LHCN-M2 (cell line): ENCODE data around the gene PKP4. TPM values are rescaled to one million over a fixed set of nuclear protein-coding genes. Genes with fewer than 3 reads are reported as not detected.

ENCODE experiments used
- DNase-seq: peaks from one replicate; pipeline ENCODE4 v3.0.0-alpha.2; 2012; ENCODE audit warnings: low read depth
- total RNA-seq: library from RNA; depleted of rRNA; stranded (reverse); fragments of >200 nt; gene quantifications from 2 replicates; pipeline ENCODE4 v1.2.3, GENCODE V29; 2014

The PKP4 gene
- total RNA-seq, 1 experiment from 2014 or later = 25.6 TPM

GRCh38 chr2:158583923-158584322, 127.2 kb downstream of the PKP4 start:
- DNase-seq = no peak

- peak; percentile 63 for DNase-seq
Measured at GRCh38 chr2:158586491-158586890, 129.7 kb downstream of the PKP4 start.

- no peak for DNase-seq
Measured at GRCh38 chr2:158589303-158589702, 132.6 kb downstream of the PKP4 start.

- DNase-seq = peak; percentile 19
Measured at GRCh38 chr2:158598862-158599517, 142.2 kb downstream of the PKP4 start.

GRCh38 chr2:158599609-158600008, 142.9 kb downstream of the PKP4 start:
- DNase-seq = peak; percentile 49

GRCh38 chr2:158600155-158600802, 143.5 kb downstream of the PKP4 start:
- peak; percentile 94 for DNase-seq

GRCh38 chr2:158602027-158602426, 145.3 kb downstream of the PKP4 start:
- no peak for DNase-seq

- DNase-seq = no peak
Measured at GRCh38 chr2:158603205-158603604, 146.5 kb downstream of the PKP4 start.

GRCh38 chr2:158603986-158604385, 147.2 kb downstream of the PKP4 start:
- DNase-seq = no peak

- DNase-seq = no peak
Measured at GRCh38 chr2:158610059-158610458, 153.3 kb downstream of the PKP4 start.

GRCh38 chr2:158616480-158617000, 159.8 kb downstream of the PKP4 start:
- no peak for DNase-seq

- DNase-seq = no peak
Measured at GRCh38 chr2:158618891-158619490, 162.2 kb downstream of the PKP4 start.

- peak; percentile 38 for DNase-seq
Measured at GRCh38 chr2:158619496-158619895, 162.7 kb downstream of the PKP4 start.

- no peak for DNase-seq
Measured at GRCh38 chr2:158620656-158621055, 163.9 kb downstream of the PKP4 start.

GRCh38 chr2:158624071-158624667, 167.4 kb downstream of the PKP4 start:
- DNase-seq = no peak

GRCh38 chr2:158624961-158625360, 168.2 kb downstream of the PKP4 start:
- DNase-seq = no peak

GRCh38 chr2:158629116-158629515, 172.4 kb downstream of the PKP4 start:
- no peak for DNase-seq

- DNase-seq = peak; percentile 91
Measured at GRCh38 chr2:158633261-158633660, 176.5 kb downstream of the PKP4 start.

GRCh38 chr2:158634627-158635026, 177.9 kb downstream of the PKP4 start:
- DNase-seq = no peak

- no peak for DNase-seq
Measured at GRCh38 chr2:158635961-158636601, 179.3 kb downstream of the PKP4 start.

- DNase-seq = no peak
Measured at GRCh38 chr2:158637357-158637756, 180.6 kb downstream of the PKP4 start.

GRCh38 chr2:158644139-158644538, 187.4 kb downstream of the PKP4 start:
- peak; percentile 77 for DNase-seq
